ENCODE data around the gene IL1RAPL2.

- TF ChIP-seq CTCF (IDR thresholded peaks at IDR 0.05; ENCODE audit: low read depth, low read length), result no peak
- TF ChIP-seq MAX (IDR thresholded peaks at IDR 0.05; ENCODE audit: low read depth, low read length), result no peak
- no peak for TF ChIP-seq POLR2A (IDR thresholded peaks at IDR 0.05; ENCODE audit: extremely low read depth, insufficient read length)
These were observed 352.1 kb downstream of the IL1RAPL2 start for GRCh38 chrX:104918122-104918521.

All from NB4 (cell line).